Neural crest cell (in vitro differentiated cells): ENCODE data around the gene SLC50A1. TPM values are rescaled to one million over a fixed set of nuclear protein-coding genes. Genes with fewer than 3 reads are reported as not detected.

ENCODE experiments used
- DNase-seq: peaks from one replicate; pipeline ENCODE4 v3.0.0; 2021; ENCODE audit warnings: low read depth, mixed read lengths, low spot score
- H3K27ac Mint-ChIP-seq: one replicate; pipeline ENCODE4 v1.8.0; 2021; ENCODE audit warnings: mild to moderate bottlenecking, mixed read lengths; ENCODE audit not compliant: unreplicated experiment
- H3K27me3 Mint-ChIP-seq: 2 replicates; pipeline ENCODE4 v1.8.0; 2021; ENCODE audit warnings: low read depth, mild to moderate bottlenecking, mixed read lengths
- H3K36me3 Mint-ChIP-seq: 2 replicates; pipeline ENCODE4 v1.8.0; 2021; ENCODE audit warnings: low read depth, mild to moderate bottlenecking, mixed read lengths
- H3K4me1 Mint-ChIP-seq: 2 replicates; pipeline ENCODE4 v1.8.0; 2021; ENCODE audit warnings: mixed read lengths
- H3K4me3 Mint-ChIP-seq: one replicate; pipeline ENCODE4 v1.8.0; 2021; ENCODE audit warnings: mild to moderate bottlenecking, mixed read lengths
- H3K9me3 Mint-ChIP-seq: 2 replicates; pipeline ENCODE4 v1.8.0; 2021; ENCODE audit warnings: mixed read lengths
- long read RNA-seq: library from polyadenylated mRNA; unstranded; transcript quantifications from one replicate; pipeline ENCODE4 v2.0.0, GENCODE V29; 2020
- total RNA-seq: library from RNA; stranded (reverse); gene quantifications from 2 replicates; pipeline ENCODE4 v1.2.1, GENCODE V29; 2021
- TF ChIP-seq, protein P1 (sequence below): fragments of 200-600 bp; sonication (generic); conservative IDR thresholded peaks from 2 replicates; pipeline ENCODE4 v1.5.0; 2021; ENCODE audit warnings: antibody characterized with exemption, mild to moderate bottlenecking

SLC50A1 gene, protein sequence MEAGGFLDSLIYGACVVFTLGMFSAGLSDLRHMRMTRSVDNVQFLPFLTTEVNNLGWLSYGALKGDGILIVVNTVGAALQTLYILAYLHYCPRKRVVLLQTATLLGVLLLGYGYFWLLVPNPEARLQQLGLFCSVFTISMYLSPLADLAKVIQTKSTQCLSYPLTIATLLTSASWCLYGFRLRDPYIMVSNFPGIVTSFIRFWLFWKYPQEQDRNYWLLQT
- 23.2 and 25.1 TPM in 2 replicates for total RNA-seq
- long read RNA-seq, transcript SLC50A1-202 (5 exons, 1,218 nt), result minor isoform, 5 of 21 reads
- long read RNA-seq, transcript SLC50A1-203 (6 exons, 1,300 nt), result major isoform, 6 of 21 reads
- long read RNA-seq, partial matches to known transcripts, result 0 of 21 reads
- long read RNA-seq, other reads (novel, unspliced or antisense), result 7 of 21 reads

GRCh38 chr1:155135415-155136028 lies at the start of gene SLC50A1:
TSS of gene SLC50A1 (plus strand) at chr1:155135852. CDS start at chr1:155135912, 60 bp downstream.
- TF ChIP-seq, protein P1, sequence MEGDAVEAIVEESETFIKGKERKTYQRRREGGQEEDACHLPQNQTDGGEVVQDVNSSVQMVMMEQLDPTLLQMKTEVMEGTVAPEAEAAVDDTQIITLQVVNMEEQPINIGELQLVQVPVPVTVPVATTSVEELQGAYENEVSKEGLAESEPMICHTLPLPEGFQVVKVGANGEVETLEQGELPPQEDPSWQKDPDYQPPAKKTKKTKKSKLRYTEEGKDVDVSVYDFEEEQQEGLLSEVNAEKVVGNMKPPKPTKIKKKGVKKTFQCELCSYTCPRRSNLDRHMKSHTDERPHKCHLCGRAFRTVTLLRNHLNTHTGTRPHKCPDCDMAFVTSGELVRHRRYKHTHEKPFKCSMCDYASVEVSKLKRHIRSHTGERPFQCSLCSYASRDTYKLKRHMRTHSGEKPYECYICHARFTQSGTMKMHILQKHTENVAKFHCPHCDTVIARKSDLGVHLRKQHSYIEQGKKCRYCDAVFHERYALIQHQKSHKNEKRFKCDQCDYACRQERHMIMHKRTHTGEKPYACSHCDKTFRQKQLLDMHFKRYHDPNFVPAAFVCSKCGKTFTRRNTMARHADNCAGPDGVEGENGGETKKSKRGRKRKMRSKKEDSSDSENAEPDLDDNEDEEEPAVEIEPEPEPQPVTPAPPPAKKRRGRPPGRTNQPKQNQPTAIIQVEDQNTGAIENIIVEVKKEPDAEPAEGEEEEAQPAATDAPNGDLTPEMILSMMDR, result peak; percentile 43
- peaks cover 21% of the 10 kb centered on the region for H3K27me3 Mint-ChIP-seq
- peaks cover under 1% of the 10 kb centered on the region for H3K9me3 Mint-ChIP-seq
- H3K27ac Mint-ChIP-seq, result peak within 1 kb of the TSS; percentile 99
- H3K36me3 Mint-ChIP-seq, result peaks cover 5% of the 10 kb centered on the region
- DNase-seq, result peak; percentile 95
- H3K4me1 Mint-ChIP-seq, result peaks cover 67% of the 10 kb centered on the region
- H3K4me3 Mint-ChIP-seq, result peak within 1 kb of the TSS; percentile 99

DNA sequence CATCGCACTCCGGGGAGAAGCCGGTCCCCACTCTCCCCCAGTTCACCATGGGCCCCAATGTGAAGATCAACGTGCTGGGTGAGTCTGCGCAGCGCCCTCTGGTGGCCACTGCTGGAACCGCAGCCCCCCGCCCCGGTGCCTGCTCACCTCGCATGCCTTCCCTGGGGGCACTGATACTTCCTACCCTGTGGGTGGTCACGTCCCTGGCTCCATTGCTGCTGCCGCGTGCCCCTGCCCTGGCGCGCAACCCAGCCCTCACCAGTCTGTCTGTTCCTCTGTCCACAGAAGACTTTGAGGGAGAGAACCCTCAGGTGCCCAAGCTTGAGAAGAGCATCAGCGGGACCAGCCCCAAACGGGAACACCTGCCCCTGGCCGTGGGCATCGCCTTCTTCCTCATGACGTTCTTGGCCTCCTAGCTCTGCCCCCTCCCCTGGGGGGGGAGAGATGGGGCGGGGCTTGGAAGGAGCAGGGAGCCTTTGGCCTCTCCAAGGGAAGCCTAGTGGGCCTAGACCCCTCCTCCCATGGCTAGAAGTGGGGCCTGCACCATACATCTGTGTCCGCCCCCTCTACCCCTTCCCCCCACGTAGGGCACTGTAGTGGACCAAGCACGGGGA lies 49.4 kb upstream of the SLC50A1 start:
- DNase-seq, result peak; percentile 83
- Mint-ChIP-seq H3K27me3 (peaks cover 42% of the 10 kb centered on the region), H3K4me1 (peaks cover 34% of the 10 kb centered on the region), H3K4me3 (peak overlapping the region; percentile 73), H3K27ac (no peak overlapping the region), H3K9me3 (no peaks in the 10 kb centered on the region), H3K36me3 (no peaks in the 10 kb centered on the region)
- TF ChIP-seq, protein P1, result peak; percentile 98

DNA sequence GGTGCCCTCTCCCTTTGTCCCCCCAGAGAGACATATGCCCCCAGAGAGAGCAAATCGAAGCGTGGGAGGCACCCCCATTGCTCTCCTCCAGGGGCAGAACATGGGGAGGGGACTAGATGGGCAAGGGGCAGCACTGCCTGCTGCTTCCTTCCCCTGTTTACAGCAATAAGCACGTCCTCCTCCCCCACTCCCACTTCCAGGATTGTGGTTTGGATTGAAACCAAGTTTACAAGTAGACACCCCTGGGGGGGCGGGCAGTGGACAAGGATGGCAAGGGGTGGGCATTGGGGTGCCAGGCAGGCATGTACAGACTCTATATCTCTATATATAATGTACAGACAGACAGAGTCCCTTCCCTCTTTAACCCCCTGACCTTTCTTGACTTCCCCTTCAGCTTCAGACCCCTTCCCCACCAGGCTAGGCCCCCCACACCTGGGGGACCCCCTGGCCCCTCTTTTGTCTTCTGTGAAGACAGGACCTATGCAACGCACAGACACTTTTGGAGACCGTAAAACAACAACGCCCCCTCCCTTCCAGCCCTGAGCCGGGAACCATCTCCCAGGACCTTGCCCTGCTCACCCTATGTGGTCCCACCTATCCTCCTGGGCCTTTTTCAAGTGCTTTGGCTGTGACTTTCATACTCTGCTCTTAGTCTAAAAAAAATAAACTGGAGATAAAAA lies 48.7 kb upstream of the SLC50A1 start:
- Mint-ChIP-seq H3K27me3 (peaks cover 40% of the 10 kb centered on the region), H3K36me3 (no peaks in the 10 kb centered on the region), H3K4me1 (peaks cover 31% of the 10 kb centered on the region), H3K4me3 (peak overlapping the region; percentile 82), H3K27ac (no peak overlapping the region), H3K9me3 (no peaks in the 10 kb centered on the region)
- TF ChIP-seq, protein P1, result no peak
- no peak for DNase-seq

DNA sequence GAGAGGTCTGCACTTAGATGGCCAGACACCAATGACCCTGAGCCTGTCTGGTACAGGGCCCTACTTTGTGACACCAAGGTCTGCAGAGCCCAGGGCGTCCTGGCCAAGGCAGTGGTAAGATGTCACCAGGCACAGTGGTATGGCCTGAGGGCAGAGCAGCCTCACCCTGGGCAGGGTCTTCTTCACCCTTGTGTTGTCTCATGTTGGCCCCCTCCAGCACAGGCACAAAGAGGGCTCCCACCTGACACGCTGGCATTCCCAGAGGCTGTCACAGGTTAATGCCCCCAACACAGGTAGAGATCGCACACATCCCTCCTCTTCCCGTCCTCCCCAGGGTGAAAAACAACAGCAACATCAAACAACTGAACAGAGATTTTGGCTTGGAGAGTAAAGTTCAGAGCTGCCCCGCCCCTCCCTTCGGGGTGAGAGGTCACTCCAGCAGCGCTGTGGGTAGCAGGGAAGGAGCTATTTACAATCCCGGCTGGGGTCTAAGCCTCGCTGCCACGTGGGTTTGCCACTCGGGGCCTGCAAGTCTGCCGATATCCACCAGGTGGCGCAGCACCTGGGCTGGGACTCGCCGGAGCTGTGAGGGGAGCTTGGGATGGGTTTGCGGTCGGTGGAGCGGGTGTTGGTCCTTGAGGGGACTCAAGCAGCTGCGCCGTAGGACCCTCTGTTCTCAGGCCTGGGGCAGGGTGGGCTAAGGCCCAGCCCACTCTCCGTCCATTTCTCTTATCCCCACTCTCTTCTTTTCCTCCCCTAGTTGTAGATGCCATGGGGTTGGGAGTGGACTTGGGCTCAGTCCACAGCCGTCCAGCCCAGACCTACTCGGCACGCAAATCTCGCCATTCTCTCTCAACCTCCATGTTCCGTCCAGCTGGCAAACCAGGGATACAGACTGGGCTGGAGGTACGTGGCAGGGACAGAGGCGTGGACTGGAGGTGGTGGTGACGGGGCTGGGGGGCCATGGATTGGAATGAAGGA lies 44.3 kb upstream of the SLC50A1 start:
- H3K27ac Mint-ChIP-seq, result no peak overlapping the region
- H3K4me1 Mint-ChIP-seq, result peaks cover 5% of the 10 kb centered on the region
- no peaks in the 10 kb centered on the region for H3K9me3 Mint-ChIP-seq
- H3K36me3 Mint-ChIP-seq, result no peaks in the 10 kb centered on the region
- H3K4me3 Mint-ChIP-seq, result no peak overlapping the region
- TF ChIP-seq, protein P1, result peak; percentile 97
- DNase-seq, result peak; percentile 97
- peaks cover 49% of the 10 kb centered on the region for H3K27me3 Mint-ChIP-seq
